Osteocyte (in vitro differentiated cells): ENCODE data around the gene MYRF. TPM values are rescaled to one million over a fixed set of nuclear protein-coding genes. Genes with fewer than 3 reads are reported as not detected.

Source experiments
- DNase-seq: peaks from one replicate; pipeline ENCODE4 v3.0.0; 2021; ENCODE audit warnings: mixed read lengths; ENCODE audit not compliant: unreplicated experiment; ENCODE audit errors: extremely low spot score
- H3K27ac Mint-ChIP-seq: one replicate; pipeline ENCODE4 v1.8.0; 2021; ENCODE audit warnings: mild to moderate bottlenecking, mixed read lengths; ENCODE audit not compliant: unreplicated experiment
- H3K27me3 Mint-ChIP-seq: one replicate; pipeline ENCODE4 v1.8.0; 2021; ENCODE audit warnings: mixed read lengths; ENCODE audit not compliant: unreplicated experiment
- H3K36me3 Mint-ChIP-seq: one replicate; pipeline ENCODE4 v1.8.0; 2021; ENCODE audit warnings: mixed read lengths; ENCODE audit not compliant: unreplicated experiment
- H3K4me1 Mint-ChIP-seq: one replicate; pipeline ENCODE4 v1.8.0; 2021; ENCODE audit warnings: mixed read lengths; ENCODE audit not compliant: unreplicated experiment
- H3K4me3 Mint-ChIP-seq: one replicate; pipeline ENCODE4 v1.8.0; 2021; ENCODE audit warnings: mild to moderate bottlenecking, moderate library complexity, mixed read lengths; ENCODE audit not compliant: unreplicated experiment
- H3K9me3 Mint-ChIP-seq: one replicate; pipeline ENCODE4 v1.8.0; 2021; ENCODE audit warnings: mixed read lengths; ENCODE audit not compliant: unreplicated experiment
- CTCF ChIP-seq: fragments of 200-600 bp; sonication (generic); IDR thresholded peaks from 2 replicates; pipeline ENCODE4 v1.5.0; 2021; ENCODE audit warnings: antibody characterized with exemption, mild to moderate bottlenecking, moderate library complexity
- total RNA-seq: library from RNA; stranded (reverse); gene quantifications from 2 replicates; pipeline ENCODE4 v1.2.1, GENCODE V29; 2021

The MYRF gene
- total RNA-seq, 1 donor from 2014 or later = 0.43 TPM

DNA sequence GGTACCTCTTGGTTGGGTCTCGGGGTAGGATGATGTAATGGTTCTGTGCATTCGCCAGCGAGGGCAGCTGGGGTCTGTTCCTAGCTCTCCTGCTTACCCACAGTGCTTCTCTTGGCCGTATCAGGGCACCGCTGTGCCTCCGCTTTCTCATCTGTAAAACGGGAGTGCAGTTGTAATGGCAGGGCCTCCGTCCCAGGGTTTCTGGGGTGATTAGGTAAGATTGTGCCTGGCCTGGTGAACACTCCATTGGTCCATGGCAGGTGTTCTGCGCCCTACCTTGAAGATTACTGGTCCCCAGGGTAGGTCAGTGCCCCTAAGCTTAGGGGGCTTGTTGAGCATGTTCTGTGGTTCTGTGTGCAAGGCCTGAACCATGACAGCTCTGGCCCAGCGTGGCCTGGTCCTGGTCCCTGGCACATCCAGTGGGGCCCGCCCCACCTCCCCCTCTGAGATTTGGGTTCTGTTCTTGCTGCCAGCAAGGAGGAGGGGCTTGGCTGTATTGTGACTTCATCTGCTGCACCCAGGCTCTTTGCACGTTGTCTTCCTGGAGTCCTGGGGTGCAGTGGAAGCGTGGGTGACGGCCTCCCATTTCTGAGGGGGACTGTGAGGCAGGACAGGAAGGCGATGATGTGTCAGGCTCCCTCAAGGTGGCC, 4.9 kb downstream of the MYRF start:
- no peaks in the 10 kb centered on the region for H3K9me3 Mint-ChIP-seq
- no peak for TF ChIP-seq CTCF
- H3K36me3 Mint-ChIP-seq = no peaks in the 10 kb centered on the region
- DNase-seq = no peak
- H3K27me3 Mint-ChIP-seq = no peaks in the 10 kb centered on the region
- H3K4me3 Mint-ChIP-seq = no peak overlapping the region
- H3K27ac Mint-ChIP-seq = no peak overlapping the region
- peaks cover 18% of the 10 kb centered on the region for H3K4me1 Mint-ChIP-seq

GRCh38 chr11:61760946-61761345, 8.5 kb downstream of the MYRF start:
- H3K4me3 Mint-ChIP-seq = no peak overlapping the region
- no peak overlapping the region for H3K27ac Mint-ChIP-seq
- DNase-seq = no peak
- H3K4me1 Mint-ChIP-seq = peaks cover 12% of the 10 kb centered on the region
- H3K36me3 Mint-ChIP-seq = no peaks in the 10 kb centered on the region
- H3K9me3 Mint-ChIP-seq = no peaks in the 10 kb centered on the region
- H3K27me3 Mint-ChIP-seq = no peaks in the 10 kb centered on the region
- TF ChIP-seq CTCF = no peak

GRCh38 chr11:61761440-61762222, 9.2 kb downstream of the MYRF start:
- H3K4me3 Mint-ChIP-seq = no peak overlapping the region
- H3K9me3 Mint-ChIP-seq = no peaks in the 10 kb centered on the region
- H3K27me3 Mint-ChIP-seq = no peaks in the 10 kb centered on the region
- no peak for DNase-seq
- no peaks in the 10 kb centered on the region for H3K36me3 Mint-ChIP-seq
- no peak overlapping the region for H3K27ac Mint-ChIP-seq
- TF ChIP-seq CTCF = no peak
- peaks cover 5% of the 10 kb centered on the region for H3K4me1 Mint-ChIP-seq

DNA sequence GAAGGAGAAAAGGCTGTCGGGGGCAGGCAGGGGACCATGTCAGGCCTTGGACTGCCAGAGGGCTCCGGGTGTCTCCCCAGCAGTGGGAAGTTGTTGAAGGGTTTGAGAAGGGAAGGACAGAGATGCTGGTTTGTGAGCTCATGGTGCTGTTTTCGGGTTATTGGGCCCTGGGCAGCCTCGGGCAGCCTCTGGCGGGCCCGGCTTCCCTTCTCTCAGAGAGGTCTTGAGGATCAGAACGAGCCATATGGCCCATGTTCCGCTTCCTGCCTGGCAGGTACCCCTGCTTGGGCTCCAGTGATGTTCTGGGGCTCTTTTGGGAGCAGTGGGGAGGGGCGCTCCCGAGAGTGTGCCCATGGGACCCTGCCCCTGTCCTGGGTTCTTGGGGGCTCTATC, 9.8 kb downstream of the MYRF start:
- H3K27ac Mint-ChIP-seq = no peak overlapping the region
- no peak for DNase-seq
- H3K4me1 Mint-ChIP-seq = peaks cover 2% of the 10 kb centered on the region
- no peak overlapping the region for H3K4me3 Mint-ChIP-seq
- H3K36me3 Mint-ChIP-seq = no peaks in the 10 kb centered on the region
- TF ChIP-seq CTCF = no peak
- H3K27me3 Mint-ChIP-seq = no peaks in the 10 kb centered on the region
- H3K9me3 Mint-ChIP-seq = no peaks in the 10 kb centered on the region

DNA sequence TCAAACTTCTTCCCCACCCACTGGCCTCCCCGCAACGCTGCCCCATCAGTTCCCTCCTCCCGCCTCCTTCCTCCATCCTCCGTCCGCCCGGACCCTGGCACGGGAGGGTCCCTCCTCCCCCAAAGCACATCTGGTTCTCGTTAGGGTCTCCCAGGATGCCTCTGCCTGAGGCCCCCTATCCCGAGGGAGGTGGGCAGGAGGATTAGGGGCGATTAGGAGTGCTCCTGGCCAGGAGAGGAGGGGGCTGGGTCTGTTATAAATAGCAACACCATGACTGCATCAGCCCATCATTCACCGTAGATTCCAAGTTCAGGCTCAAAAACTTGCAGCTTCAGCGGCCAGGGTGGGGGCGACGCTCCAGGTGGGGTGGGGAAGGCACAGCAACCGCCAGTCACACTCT, 10.4 kb downstream of the MYRF start:
- no peak for TF ChIP-seq CTCF
- Mint-ChIP-seq H3K4me3 (no peak overlapping the region), H3K27me3 (no peaks in the 10 kb centered on the region), H3K4me1 (peaks cover 2% of the 10 kb centered on the region), H3K36me3 (no peaks in the 10 kb centered on the region), H3K9me3 (no peaks in the 10 kb centered on the region), H3K27ac (no peak overlapping the region)
- no peak for DNase-seq
